C4-2B (cell line): ENCODE results near the gene HIVEP2.

ENCODE experiments used
- H3K27ac ChIP-seq: fragments of 450-650 bp; 2 replicates; pipeline ENCODE4 v1.5.1; 2017
- ZFX ChIP-seq: fragments of 450-650 bp; IDR thresholded peaks from 2 replicates; pipeline ENCODE4 v1.6.1; 2017
- TF ChIP-seq, protein P1 (sequence below): fragments of 450-650 bp; conservative IDR thresholded peaks from 2 replicates; pipeline ENCODE4 v1.5.1; 2017; ENCODE audit warnings: mild to moderate bottlenecking

Gene HIVEP2

DNA sequence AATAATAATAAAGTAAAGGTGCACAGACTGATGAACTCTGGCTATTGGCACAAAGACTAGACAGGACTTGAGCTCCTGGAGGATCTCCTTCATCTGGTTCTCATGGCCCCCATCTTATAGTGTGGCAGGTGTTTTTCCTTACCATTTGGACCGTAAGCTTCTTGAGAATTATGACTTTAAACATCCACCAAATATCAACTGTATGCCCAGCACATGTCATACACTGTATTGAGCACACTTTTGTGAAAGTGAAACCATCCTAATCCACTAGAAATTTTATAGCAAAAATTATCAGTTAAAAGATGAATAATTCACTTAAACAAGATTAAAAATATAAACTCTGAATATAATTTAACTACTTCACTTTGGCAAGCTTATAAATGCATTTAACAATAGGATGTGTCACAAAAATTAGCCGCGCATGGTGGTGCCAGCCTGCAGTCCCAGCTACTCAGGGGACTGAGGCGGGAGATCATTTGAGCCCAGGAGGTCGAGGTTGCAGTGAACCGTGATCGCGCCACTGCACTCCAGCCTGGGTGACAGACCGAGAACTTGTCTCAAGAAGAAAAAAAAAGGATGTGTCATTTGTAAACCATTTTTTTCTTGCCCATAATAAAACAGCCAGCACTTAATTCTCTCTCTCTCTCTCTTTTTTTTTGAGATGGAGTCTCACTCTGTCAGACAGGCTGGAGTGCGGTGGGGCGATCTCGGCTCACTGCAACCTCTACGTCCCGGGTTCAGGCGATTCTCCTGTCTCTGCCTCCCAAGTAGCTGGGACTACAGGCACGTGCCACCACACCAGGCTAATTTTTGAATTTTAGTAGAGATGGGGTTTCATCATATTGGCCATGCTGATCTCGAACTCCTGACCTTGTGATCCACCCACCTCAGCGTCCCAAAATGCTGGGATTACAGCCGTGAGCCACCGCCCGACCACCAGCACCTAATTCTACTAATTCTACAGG is 9.1 kb downstream of the HIVEP2 start:
- no peak for TF ChIP-seq ZFX
- TF ChIP-seq, protein P1, sequence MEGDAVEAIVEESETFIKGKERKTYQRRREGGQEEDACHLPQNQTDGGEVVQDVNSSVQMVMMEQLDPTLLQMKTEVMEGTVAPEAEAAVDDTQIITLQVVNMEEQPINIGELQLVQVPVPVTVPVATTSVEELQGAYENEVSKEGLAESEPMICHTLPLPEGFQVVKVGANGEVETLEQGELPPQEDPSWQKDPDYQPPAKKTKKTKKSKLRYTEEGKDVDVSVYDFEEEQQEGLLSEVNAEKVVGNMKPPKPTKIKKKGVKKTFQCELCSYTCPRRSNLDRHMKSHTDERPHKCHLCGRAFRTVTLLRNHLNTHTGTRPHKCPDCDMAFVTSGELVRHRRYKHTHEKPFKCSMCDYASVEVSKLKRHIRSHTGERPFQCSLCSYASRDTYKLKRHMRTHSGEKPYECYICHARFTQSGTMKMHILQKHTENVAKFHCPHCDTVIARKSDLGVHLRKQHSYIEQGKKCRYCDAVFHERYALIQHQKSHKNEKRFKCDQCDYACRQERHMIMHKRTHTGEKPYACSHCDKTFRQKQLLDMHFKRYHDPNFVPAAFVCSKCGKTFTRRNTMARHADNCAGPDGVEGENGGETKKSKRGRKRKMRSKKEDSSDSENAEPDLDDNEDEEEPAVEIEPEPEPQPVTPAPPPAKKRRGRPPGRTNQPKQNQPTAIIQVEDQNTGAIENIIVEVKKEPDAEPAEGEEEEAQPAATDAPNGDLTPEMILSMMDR = no peak
- H3K27ac ChIP-seq = no peak overlapping the region

DNA sequence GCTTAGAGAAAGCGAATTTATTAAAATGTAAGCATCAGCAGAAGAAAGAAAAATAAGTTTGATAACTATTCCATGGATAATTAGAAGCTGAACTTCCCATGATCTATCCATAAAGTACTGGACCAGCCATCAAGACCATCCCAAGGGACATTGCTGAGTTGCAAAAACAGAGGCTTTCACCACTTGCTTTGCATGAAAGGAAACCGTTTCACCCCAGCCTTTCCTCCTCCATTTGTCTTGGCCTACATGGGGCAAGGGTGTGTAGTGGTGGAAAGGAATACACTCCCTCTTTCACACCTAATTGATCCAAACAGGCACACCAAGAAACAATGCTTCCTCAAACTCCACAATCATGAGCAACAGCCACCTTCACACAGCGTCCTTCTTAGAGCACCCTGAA is 10.4 kb downstream of the HIVEP2 start:
- no peak overlapping the region for H3K27ac ChIP-seq

DNA sequence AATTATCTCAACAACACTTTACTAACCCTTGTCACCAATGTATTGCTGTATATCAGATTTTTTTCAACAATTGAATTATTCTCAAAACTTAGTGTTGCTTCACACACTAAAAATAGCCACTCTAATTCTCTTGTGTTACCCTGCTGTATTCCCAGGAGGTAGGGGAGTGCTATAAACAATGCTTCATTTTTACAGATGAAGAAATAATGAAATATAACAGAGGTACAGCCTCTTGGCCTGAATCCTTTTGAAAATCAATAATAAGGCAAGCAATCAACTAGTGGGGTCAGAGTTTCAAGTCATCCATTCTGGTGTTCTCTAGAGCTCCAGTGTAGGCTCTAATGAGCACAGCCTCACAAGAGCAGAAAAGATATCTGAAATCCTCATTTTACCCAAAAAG is 10.9 kb downstream of the HIVEP2 start:
- TF ChIP-seq, protein P1 = no peak
- TF ChIP-seq ZFX = no peak
- H3K27ac ChIP-seq = no peak overlapping the region

More for the DNA sequence above, 10.4 kb downstream of the HIVEP2 start:
- TF ChIP-seq, protein P1 = no peak
- TF ChIP-seq ZFX = no peak

DNA sequence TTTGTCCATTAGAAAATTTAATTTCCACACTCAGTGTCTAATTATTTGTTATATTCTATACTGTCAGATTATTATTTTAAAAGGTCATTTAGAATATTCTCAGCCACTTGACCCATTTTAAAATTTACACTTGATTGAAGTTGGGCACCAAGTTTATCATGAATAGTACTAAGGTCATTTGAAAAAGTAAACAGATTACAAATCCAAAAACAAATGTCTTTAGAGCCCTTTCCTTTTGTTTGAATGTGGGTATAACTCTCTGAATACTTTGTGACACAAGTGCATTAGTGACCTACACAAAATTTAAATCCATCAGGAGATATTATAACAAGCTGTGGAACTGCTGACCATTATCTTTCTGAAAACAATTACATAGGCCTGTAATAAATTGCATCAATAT is 11.3 kb downstream of the HIVEP2 start:
- H3K27ac ChIP-seq = no peak overlapping the region
- no peak for TF ChIP-seq ZFX

DNA sequence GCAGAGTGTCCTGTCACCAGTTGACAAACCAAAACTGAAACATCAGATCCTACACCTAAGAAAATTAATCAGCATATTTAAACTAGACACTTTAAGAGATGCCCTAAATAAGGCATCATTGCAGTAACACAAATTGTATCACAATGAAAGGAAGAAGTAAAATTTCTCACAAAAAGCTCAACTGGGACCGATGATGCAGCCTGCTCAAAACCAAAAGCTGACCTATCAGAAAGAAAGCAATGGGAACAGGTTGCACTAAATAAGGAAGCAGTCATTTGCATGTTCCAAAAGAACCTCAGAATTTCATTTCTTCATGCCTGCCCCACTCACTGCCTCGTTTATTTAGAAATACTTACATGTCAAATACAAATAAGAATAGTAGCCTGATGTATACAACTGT is 12.1 kb downstream of the HIVEP2 start:
- TF ChIP-seq, protein P1 = no peak
- no peak for TF ChIP-seq ZFX
- H3K27ac ChIP-seq = no peak overlapping the region

DNA sequence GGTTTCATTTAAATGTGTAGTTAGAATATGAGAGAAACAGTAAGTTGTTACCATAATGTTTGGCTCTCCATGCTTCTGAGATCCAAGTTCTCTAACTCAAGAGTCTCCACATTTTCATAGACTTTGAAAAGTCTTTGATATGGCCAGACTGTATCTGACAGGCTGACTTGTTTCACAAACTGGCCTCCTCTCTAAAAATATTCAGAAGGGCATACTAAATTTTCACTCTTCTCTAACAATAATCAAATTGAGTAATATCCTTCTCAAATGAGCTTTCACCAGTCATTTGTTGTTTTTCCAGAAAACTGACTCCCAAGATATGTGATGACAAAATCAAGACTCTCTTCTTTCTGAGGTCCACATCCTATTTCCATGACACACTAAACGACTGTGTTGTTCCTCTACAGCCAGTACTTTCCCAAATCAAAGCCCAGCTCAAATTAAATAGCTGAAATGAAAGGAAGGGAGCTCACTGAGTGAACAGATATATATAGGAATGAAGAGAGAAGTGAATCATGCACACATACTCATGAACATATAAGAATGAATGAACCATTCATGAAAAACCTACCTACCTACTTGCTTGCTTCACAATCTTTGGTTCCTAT is 15.1 kb downstream of the HIVEP2 start:
- H3K27ac ChIP-seq = no peak overlapping the region
- no peak for TF ChIP-seq ZFX
- TF ChIP-seq, protein P1 = no peak

DNA sequence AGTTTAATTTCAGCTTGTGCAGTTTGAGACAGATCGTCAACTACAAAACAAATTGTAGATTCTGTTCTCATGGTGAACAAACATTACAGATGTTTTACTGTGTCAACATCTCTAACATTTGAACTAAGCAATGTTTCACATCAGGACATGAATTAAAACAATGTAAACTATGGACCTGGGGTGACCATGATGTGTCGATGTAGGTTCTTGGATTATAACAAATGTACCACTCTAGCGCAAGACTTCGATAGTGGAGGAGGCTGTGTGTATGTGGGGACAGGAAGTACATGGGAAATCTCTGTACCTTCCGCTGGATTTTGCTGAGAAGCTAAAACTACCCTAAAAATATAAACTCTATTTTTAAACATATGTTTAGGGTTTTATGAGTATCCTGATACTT is 17.1 kb downstream of the HIVEP2 start:
- TF ChIP-seq ZFX = no peak
- TF ChIP-seq, protein P1 = no peak
- no peak overlapping the region for H3K27ac ChIP-seq
